ENCODE results near the gene DDX31. TPM values are rescaled to one million over a fixed set of nuclear protein-coding genes. Genes with fewer than 3 reads are reported as not detected.

DDX31 gene
- total RNA-seq, 1 experiment from 2014 or later: 25.8 TPM

- H3K9ac ChIP-seq (ENCODE audit: low read length): no peak overlapping the region
- H4K20me1 ChIP-seq (ENCODE audit: insufficient read depth): no peaks in the 10 kb centered on the region
- no peaks in the 10 kb centered on the region for H3K36me3 ChIP-seq (ENCODE audit: control insufficient read depth in 1 of 2, insufficient read depth in 2 of 2, low read length in 2 of 2)
- no peak overlapping the region for H3K27ac ChIP-seq (ENCODE audit: low read depth, low read length)
- no peaks in the 10 kb centered on the region for H3K79me2 ChIP-seq (ENCODE audit: insufficient read depth, low read length)
- peaks cover 15% of the 10 kb centered on the region for H3K27me3 ChIP-seq (ENCODE audit: insufficient read depth, low read length)
- peak; percentile 70 for ATAC-seq
- peaks cover 0 to 6% of the 10 kb centered on the region in 2 experiments; a peak in 2 of 4 replicates for H3K4me1 ChIP-seq (ENCODE audit: control insufficient read depth in 1 of 2, insufficient read depth in 2 of 2, low read length in 2 of 2)
- no peak overlapping the region; the same call in 1 of the 2 replicates for H3K4me2 ChIP-seq (ENCODE audit: low read length)
- intact Hi-C loops (cut with micrococcal nuclease): loop anchor here (10.0 kb wide), 1 partner anchor 308 kb away; no protein-coding TSS in a partner anchor
- H3K9me2 ChIP-seq (ENCODE audit: insufficient read depth): no peaks in the 10 kb centered on the region
- TF ChIP-seq ZBTB33 (IDR thresholded peaks at IDR 0.05; ENCODE audit: extremely low read depth, insufficient replicate concordance, low read length) (no peak), ZFX (IDR thresholded peaks at IDR 0.05) (no peak), CEBPB (IDR thresholded peaks at IDR 0.05; ENCODE audit: low read depth) (no peak), EGR1 (IDR thresholded peaks at IDR 0.05; ENCODE audit: low read depth) (no peak), EZH2 (IDR thresholded peaks at IDR 0.05) (no peak), MAX (IDR thresholded peaks at IDR 0.05) (no peak), EZH2phosphoT487 (IDR thresholded peaks at IDR 0.05; ENCODE audit: borderline replicate concordance) (no peak), SIN3A (IDR thresholded peaks at IDR 0.05; ENCODE audit: low read depth) (no peak), POLR2AphosphoS5 (IDR thresholded peaks at IDR 0.05; ENCODE audit: low read depth, low read length) (no peak), POLR2A (IDR thresholded peaks at IDR 0.05; ENCODE audit: borderline replicate concordance, extremely low read depth, insufficient read depth, insufficient read length) (no peak), REST (IDR thresholded peaks at IDR 0.05; ENCODE audit: low read depth) (no peak), SRF (IDR thresholded peaks at IDR 0.05; ENCODE audit: low read depth) (no peak), RAD21 (IDR thresholded peaks at IDR 0.05; ENCODE audit: low read depth) (no peak), CTCF (IDR thresholded peaks at IDR 0.05 in 2 of 3, conservative IDR thresholded peaks at IDR 0.05 in 1 of 3; ENCODE audit: borderline replicate concordance in 1 of 3, insufficient read depth in 1 of 3, low read depth in 2 of 3, low read length in 2 of 3) (no peak), YY1 (IDR thresholded peaks at IDR 0.05; ENCODE audit: extremely low read depth, insufficient replicate concordance, low read depth, low read length) (no peak), ATF3 (IDR thresholded peaks at IDR 0.05) (no peak), FOSL1 (IDR thresholded peaks at IDR 0.05; ENCODE audit: low read depth) (no peak), SP1 (IDR thresholded peaks at IDR 0.05; ENCODE audit: low read depth) (no peak), ELF1 (IDR thresholded peaks at IDR 0.05; ENCODE audit: borderline replicate concordance, low read depth) (no peak)
- ChIA-PET CTCF (interaction anchor here (1.1 to 1.5 kb wide), 2 partner anchors 66 to 159 kb away, joined by 3 to 4 read pairs; no protein-coding TSS in a partner anchor), POLR2A (no interaction called here), RAD21 (ENCODE audit: low non-redundant PET in 1 of 2, low total read pairs in 2 of 2, uncharacterized antibody in 2 of 2, unreplicated experiment in 2 of 2) (no interaction called here)
- BruUV-seq (replicated peaks): no TSS peak
- H3K9me3 ChIP-seq (ENCODE audit: control insufficient read depth in 1 of 2, insufficient read depth in 1 of 2, low read depth in 1 of 2, low read length in 2 of 2): no peaks in the 10 kb centered on the region
- DNase-seq (ENCODE audit: low read depth, low spot score): no peak
- H3K4me3 ChIP-seq (replicated peaks in 1 of 2; ENCODE audit: low read depth in 1 of 2, low read length in 2 of 2): no peak overlapping the region
- no peak overlapping the region for H2AFZ ChIP-seq (ENCODE audit: low read depth, low read length, poor library complexity, severe bottlenecking)
Observed at GRCh38 chr9:132572921-132573320, 96.9 kb downstream of the DDX31 start.
